ENCODE results near the gene POR. TPM values are rescaled to one million over a fixed set of nuclear protein-coding genes. Genes with fewer than 3 reads are reported as not detected.

POR gene
- total and polyA plus RNA-seq, 2 of the 8 experiments (the other 6 are each of a cell fraction or from before 2014, with no cell fraction given): 98.7 to 144 TPM

DNA sequence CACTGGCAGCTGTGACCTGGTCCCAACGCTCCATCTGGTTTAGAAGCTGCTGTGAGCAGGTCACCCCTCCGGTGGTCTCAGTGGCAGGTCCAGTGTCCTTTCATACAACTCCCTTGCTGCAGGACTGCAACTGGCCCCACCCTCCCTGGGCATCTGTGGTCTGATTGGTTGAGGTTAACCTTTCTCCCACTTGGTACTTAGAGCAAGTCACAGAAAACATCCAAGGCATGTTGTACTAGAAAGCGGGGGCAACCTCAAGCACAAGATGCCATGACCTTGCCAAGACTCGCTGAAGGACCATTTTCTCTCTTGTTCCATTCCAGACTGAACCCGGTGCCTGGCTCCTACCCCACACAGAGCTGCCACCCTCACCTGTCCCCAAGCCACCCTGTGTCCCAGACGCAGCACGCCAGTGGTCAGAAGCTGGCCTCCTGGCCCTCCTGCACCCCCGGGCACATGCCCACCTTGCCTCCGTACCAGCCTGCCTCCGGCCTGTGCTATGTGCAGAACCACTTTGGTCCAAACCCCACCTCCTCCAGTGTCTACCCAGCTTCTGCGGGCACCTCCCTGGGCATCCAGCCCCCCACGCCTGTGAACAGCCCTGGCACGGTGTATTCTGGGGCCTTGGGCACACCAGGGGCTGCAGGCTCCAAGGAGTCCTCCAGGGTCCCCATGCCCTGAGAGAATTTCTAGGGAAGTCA lies 27.1 kb upstream of the POR start:
- Histone ChIP-seq H3K56ac (replicated peaks; ENCODE audit: insufficient read length, low read depth, low read length) (no peak overlapping the region), H2BK20ac (ENCODE audit: low read length) (no peak overlapping the region), H3K23ac (ENCODE audit: insufficient read length) (no peak overlapping the region), H3K4me1 (replicated peaks in 1 of 4; ENCODE audit: control insufficient read depth in 3 of 4, insufficient read depth in 4 of 4, low read length in 3 of 4) (peaks cover 0 to 2% (median under 1%) of the 10 kb centered on the region in 4 experiments; a peak in 4 of 7 replicates), H3K4me2 (ENCODE audit: insufficient read depth in 1 of 2, low read depth in 2 of 2, low read length in 2 of 2) (no peak overlapping the region), H4K5ac (ENCODE audit: insufficient read length, low read depth, low read length) (no peak overlapping the region), H4K8ac (ENCODE audit: extremely low read depth, insufficient read depth, low read length) (peak overlapping the region; percentile 45), H4K91ac (replicated peaks; ENCODE audit: insufficient read length, low read length) (no peak overlapping the region), H2BK12ac (ENCODE audit: low read depth, low read length) (no peak overlapping the region), H3K18ac (ENCODE audit: extremely low read depth, low read length) (no peak overlapping the region), H3K79me2 (ENCODE audit: control insufficient read depth in 1 of 2, insufficient read depth in 2 of 2, low read length in 2 of 2) (no peaks in the 10 kb centered on the region; a peak in 1 of 4 replicates), H3K4ac (replicated peaks; ENCODE audit: insufficient read length, low read depth, low read length) (no peak overlapping the region), H3K23me2 (ENCODE audit: low read depth, low read length) (no peaks in the 10 kb centered on the region), H3K27me3 (replicated peaks in 1 of 4; ENCODE audit: control insufficient read depth in 3 of 4, extremely low read depth in 1 of 4, insufficient read depth in 3 of 4, low read length in 3 of 4) (no peaks in the 10 kb centered on the region), H3K79me1 (ENCODE audit: low read depth, low read length) (no peaks in the 10 kb centered on the region), H3K36me3 (ENCODE audit: control insufficient read depth in 2 of 4, insufficient read depth in 4 of 4, low read length in 3 of 4) (peaks cover 15 to 47% (median 37%) of the 10 kb centered on the region in 4 experiments), H2AFZ (ENCODE audit: low read length) (no peak overlapping the region), H3K4me3 (ENCODE audit: extremely low read depth in 1 of 4, insufficient read depth in 2 of 4, low read depth in 3 of 4, low read length in 4 of 4) (no peak overlapping the region), H2AK5ac (ENCODE audit: low read depth, low read length) (no peak overlapping the region), H3K9ac (replicated peaks in 1 of 4; ENCODE audit: extremely low read depth in 1 of 4, low read depth in 3 of 4, low read length in 3 of 4) (no peak overlapping the region), H2BK5ac (ENCODE audit: low read depth, low read length) (no peak overlapping the region), H3K27ac (ENCODE audit: low read depth, low read length) (no peak overlapping the region), H3K14ac (ENCODE audit: insufficient read length) (no peak overlapping the region), H2BK120ac (replicated peaks; ENCODE audit: low read depth, low read length) (no peak overlapping the region), H3K9me3 (ENCODE audit: insufficient read depth in 2 of 2, low read depth in 1 of 2, low read length in 1 of 2) (no peaks in the 10 kb centered on the region), H4K20me1 (replicated peaks in 1 of 2; ENCODE audit: control insufficient read depth in 1 of 2, insufficient read depth in 2 of 2, low read length in 2 of 2) (peaks cover 3 to 22% of the 10 kb centered on the region in 2 experiments), H2BK15ac (ENCODE audit: low read length) (no peak overlapping the region)
- DNase-seq (ENCODE audit: low read depth in 1 of 2, low spot score in 2 of 2) (no peak), FAIRE-seq (no peak)
- ChIA-PET POLR2A (ENCODE audit: partially characterized antibody) (interaction anchor here (0.9 to 3.8 kb wide), 3 partner anchors 11 to 27 kb away, joined by 4 to 23 read pairs (median 6); partner anchors contain the start of gene POR), CTCF (ENCODE audit: partially characterized antibody) (interaction anchor here (1.1 to 1.4 kb wide), 3 partner anchors 73 to 131 kb away, joined by 3 read pairs; no protein-coding TSS in a partner anchor)
- 91% methylated on average over 13 of the region's 13 CpGs; no CpG with 5 or more reads in 1 of the 2 experiments for WGBS, 2 experiments (ENCODE audit: extremely low coverage in 1 of 2, insufficient coverage in 1 of 2, insufficient read length in 1 of 2, insufficient replicate concordance in 2 of 2, low coverage in 1 of 2, low lambda C conversion rate in 2 of 2, missing lambda C conversion rate in 1 of 2)
- TF ChIP-seq RAD21 (IDR thresholded peaks at IDR 0.05 in 1 of 2, conservative IDR thresholded peaks at IDR 0.05 in 1 of 2; ENCODE audit: low read depth in 2 of 2, low read length in 2 of 2) (no peak), PHF8 (conservative IDR thresholded peaks at IDR 0.05; ENCODE audit: low read depth, low read length) (no peak), BACH1 (IDR thresholded peaks at IDR 0.05; ENCODE audit: low read length) (no peak), JUND (IDR thresholded peaks at IDR 0.05; ENCODE audit: low read length) (no peak), JUN (IDR thresholded peaks at IDR 0.05; ENCODE audit: low read depth, low read length) (no peak), CHD2 (IDR thresholded peaks at IDR 0.05; ENCODE audit: low read length) (no peak), YY1 (IDR thresholded peaks at IDR 0.05; ENCODE audit: low read depth, low read length) (no peak), CTBP2 (IDR thresholded peaks at IDR 0.05; ENCODE audit: borderline replicate concordance, insufficient read depth, insufficient read length, low read length) (no peak)
- TF ChIP-seq, protein P1, sequence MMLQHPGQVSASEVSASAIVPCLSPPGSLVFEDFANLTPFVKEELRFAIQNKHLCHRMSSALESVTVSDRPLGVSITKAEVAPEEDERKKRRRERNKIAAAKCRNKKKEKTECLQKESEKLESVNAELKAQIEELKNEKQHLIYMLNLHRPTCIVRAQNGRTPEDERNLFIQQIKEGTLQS (IDR thresholded peaks at IDR 0.05; ENCODE audit: insufficient read depth, low read depth, low read length): no peak
- TF ChIP-seq, protein P2, sequence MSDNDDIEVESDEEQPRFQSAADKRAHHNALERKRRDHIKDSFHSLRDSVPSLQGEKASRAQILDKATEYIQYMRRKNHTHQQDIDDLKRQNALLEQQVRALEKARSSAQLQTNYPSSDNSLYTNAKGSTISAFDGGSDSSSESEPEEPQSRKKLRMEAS (IDR thresholded peaks at IDR 0.05): no peak
